ENCODE measurements around the gene RRAS.
A peak's percentile ranks its signal among the peaks of the same experiment; 100 is the strongest.

Gene RRAS

DNA sequence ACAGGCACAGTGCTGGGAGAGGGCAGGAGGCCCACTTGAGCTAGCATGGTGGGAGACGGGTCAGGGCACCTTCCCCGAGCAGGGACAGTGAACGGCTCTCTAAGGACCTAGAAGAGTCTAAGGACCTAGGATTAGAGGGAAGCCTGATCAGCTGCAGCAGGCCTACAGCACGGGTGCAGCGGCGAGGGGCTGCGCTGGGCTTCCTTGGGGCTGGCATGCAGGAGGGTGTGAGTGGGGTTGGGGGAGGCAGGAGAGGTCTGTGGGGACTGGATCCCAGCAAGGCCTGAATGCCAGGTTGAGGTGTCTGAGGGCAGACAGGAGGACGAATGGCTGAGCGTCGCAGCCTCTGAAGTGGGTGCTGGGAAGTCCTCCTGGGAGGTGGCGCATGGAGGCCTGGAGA is 5.6 kb upstream of the RRAS start:
- Histone ChIP-seq H3K4me3 (replicated peaks; ENCODE audit: insufficient read depth, low read length) (no peak overlapping the region), H3K27me3 (ENCODE audit: insufficient read depth, poor library complexity, severe bottlenecking) (no peaks in the 10 kb centered on the region), H3K27ac (replicated peaks) (no peak overlapping the region)
- TF ChIP-seq, protein P1, sequence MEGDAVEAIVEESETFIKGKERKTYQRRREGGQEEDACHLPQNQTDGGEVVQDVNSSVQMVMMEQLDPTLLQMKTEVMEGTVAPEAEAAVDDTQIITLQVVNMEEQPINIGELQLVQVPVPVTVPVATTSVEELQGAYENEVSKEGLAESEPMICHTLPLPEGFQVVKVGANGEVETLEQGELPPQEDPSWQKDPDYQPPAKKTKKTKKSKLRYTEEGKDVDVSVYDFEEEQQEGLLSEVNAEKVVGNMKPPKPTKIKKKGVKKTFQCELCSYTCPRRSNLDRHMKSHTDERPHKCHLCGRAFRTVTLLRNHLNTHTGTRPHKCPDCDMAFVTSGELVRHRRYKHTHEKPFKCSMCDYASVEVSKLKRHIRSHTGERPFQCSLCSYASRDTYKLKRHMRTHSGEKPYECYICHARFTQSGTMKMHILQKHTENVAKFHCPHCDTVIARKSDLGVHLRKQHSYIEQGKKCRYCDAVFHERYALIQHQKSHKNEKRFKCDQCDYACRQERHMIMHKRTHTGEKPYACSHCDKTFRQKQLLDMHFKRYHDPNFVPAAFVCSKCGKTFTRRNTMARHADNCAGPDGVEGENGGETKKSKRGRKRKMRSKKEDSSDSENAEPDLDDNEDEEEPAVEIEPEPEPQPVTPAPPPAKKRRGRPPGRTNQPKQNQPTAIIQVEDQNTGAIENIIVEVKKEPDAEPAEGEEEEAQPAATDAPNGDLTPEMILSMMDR (IDR thresholded peaks at IDR 0.05; ENCODE audit: insufficient read depth, low read length): no peak
- TF ChIP-seq GABPA (IDR thresholded peaks at IDR 0.05; ENCODE audit: low read depth): no peak
- TF ChIP-seq, protein P2, sequence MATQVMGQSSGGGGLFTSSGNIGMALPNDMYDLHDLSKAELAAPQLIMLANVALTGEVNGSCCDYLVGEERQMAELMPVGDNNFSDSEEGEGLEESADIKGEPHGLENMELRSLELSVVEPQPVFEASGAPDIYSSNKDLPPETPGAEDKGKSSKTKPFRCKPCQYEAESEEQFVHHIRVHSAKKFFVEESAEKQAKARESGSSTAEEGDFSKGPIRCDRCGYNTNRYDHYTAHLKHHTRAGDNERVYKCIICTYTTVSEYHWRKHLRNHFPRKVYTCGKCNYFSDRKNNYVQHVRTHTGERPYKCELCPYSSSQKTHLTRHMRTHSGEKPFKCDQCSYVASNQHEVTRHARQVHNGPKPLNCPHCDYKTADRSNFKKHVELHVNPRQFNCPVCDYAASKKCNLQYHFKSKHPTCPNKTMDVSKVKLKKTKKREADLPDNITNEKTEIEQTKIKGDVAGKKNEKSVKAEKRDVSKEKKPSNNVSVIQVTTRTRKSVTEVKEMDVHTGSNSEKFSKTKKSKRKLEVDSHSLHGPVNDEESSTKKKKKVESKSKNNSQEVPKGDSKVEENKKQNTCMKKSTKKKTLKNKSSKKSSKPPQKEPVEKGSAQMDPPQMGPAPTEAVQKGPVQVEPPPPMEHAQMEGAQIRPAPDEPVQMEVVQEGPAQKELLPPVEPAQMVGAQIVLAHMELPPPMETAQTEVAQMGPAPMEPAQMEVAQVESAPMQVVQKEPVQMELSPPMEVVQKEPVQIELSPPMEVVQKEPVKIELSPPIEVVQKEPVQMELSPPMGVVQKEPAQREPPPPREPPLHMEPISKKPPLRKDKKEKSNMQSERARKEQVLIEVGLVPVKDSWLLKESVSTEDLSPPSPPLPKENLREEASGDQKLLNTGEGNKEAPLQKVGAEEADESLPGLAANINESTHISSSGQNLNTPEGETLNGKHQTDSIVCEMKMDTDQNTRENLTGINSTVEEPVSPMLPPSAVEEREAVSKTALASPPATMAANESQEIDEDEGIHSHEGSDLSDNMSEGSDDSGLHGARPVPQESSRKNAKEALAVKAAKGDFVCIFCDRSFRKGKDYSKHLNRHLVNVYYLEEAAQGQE (IDR thresholded peaks at IDR 0.05; ENCODE audit: insufficient replicate concordance, low read depth): no peak
- TF ChIP-seq POLR2AphosphoS5 (IDR thresholded peaks at IDR 0.05; ENCODE audit: low read depth): no peak
- no peak for TF ChIP-seq SPI1 (IDR thresholded peaks at IDR 0.05; ENCODE audit: borderline replicate concordance, low read depth)
- DNase-seq (ENCODE audit: low read depth in 1 of 2, low spot score in 1 of 2): no peak

DNA sequence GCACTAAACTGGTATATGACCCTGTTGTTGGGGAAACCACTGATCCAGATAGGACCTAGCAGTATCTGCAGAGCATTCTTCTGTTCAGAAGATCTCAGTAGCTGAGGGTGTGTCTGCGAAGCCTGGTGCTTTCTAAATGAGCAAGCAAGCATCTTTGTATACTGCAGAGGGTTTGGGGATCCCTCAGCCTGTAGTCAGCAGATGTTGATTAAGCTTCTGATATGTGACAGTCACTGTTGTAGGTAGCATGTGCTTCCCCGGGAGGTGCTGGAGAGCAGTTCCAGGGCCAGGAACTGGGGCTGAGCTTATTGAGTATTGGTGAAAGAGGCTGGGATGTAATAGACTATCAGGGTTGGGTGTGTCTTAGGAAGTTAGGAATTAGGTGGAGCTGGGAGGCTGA is 3.5 kb upstream of the RRAS start:
- peak overlapping the region; percentile 88; the same call in 1 of the 2 replicates for H3K27ac ChIP-seq (replicated peaks)
- H3K4me3 ChIP-seq (replicated peaks; ENCODE audit: insufficient read depth, low read length): no peak overlapping the region
- no peaks in the 10 kb centered on the region for H3K27me3 ChIP-seq (ENCODE audit: insufficient read depth, poor library complexity, severe bottlenecking)
- DNase-seq (ENCODE audit: low read depth in 1 of 2, low spot score in 1 of 2): no peak
- TF ChIP-seq SPI1 (IDR thresholded peaks at IDR 0.05; ENCODE audit: borderline replicate concordance, low read depth) (no peak), POLR2AphosphoS5 (IDR thresholded peaks at IDR 0.05; ENCODE audit: low read depth) (no peak), GABPA (IDR thresholded peaks at IDR 0.05; ENCODE audit: low read depth) (no peak)
- TF ChIP-seq, protein P1 (IDR thresholded peaks at IDR 0.05; ENCODE audit: insufficient read depth, low read length): no peak
- TF ChIP-seq, protein P2 (IDR thresholded peaks at IDR 0.05; ENCODE audit: insufficient replicate concordance, low read depth): no peak

DNA sequence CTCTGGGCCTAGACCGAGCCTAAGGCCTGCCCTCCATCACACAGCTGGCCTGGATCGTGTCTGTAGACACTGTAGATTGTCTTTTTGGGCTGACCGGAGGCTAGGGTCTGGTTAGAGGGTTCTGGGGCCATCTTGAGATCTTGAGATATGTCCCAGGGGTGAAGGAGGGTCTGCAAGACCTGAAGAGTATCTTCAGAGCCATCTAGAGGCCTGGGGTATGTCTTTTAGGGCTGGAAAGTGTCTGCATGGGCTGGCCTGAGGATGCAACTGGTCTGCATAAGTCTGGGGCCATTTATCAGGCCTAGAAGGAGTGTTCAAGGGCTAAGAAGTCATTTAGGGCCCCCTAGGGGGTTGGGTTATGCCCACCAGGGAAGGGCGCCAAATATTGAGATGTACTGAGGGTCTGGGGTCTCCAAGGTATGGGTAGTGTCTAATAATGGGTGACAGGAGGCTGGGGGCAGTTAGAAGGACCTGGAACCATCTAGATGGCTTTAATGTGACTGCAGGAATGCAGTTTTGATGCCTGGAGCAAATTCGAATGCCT is 2.6 kb upstream of the RRAS start:
- Histone ChIP-seq H3K4me3 (replicated peaks; ENCODE audit: insufficient read depth, low read length) (peak overlapping the region; percentile 96), H3K27ac (replicated peaks) (peak overlapping the region; percentile 88), H3K27me3 (ENCODE audit: insufficient read depth, poor library complexity, severe bottlenecking) (no peaks in the 10 kb centered on the region)
- DNase-seq (ENCODE audit: low read depth in 1 of 2, low spot score in 1 of 2): no peak
- TF ChIP-seq, protein P1 (IDR thresholded peaks at IDR 0.05; ENCODE audit: insufficient read depth, low read length): no peak
- TF ChIP-seq SPI1 (IDR thresholded peaks at IDR 0.05; ENCODE audit: borderline replicate concordance, low read depth) (no peak), GABPA (IDR thresholded peaks at IDR 0.05; ENCODE audit: low read depth) (no peak), POLR2AphosphoS5 (IDR thresholded peaks at IDR 0.05; ENCODE audit: low read depth) (no peak)
- TF ChIP-seq, protein P2 (IDR thresholded peaks at IDR 0.05; ENCODE audit: insufficient replicate concordance, low read depth): no peak
